HG03432 (cell line): Measurements from ENCODE around the gene PIP5KL1.
A peak's percentile ranks its signal among the peaks of the same experiment; 100 is the strongest.

ENCODE experiments used
- ATAC-seq: cut with Tn5 transposase; IDR thresholded peaks from one replicate; pipeline ENCODE4 v1.9.1; 2021; ENCODE audit warnings: mild to moderate bottlenecking, moderate library complexity; ENCODE audit not compliant: unreplicated experiment

PIP5KL1 gene

DNA sequence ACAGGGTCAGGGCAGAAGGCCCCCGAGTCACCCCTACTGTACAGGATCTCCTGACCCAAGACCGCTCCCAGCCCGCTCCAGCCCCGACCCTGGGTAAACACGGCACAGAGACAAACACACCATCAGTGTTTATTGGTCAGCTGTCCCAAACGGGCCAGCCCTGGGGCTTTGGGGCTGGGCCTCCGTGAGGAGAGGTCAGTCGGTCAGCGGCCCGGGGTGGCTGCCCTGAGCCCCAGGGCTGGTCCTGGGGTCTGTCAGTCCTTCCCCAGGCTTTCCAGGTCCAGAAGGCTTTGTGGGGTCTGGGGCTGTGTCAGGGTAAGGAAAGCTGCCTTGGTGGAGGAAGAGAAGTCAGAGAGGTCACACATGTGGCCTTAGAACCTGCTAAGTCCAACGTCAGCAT, 4.4 kb upstream of the PIP5KL1 start:
- no peak for ATAC-seq

DNA sequence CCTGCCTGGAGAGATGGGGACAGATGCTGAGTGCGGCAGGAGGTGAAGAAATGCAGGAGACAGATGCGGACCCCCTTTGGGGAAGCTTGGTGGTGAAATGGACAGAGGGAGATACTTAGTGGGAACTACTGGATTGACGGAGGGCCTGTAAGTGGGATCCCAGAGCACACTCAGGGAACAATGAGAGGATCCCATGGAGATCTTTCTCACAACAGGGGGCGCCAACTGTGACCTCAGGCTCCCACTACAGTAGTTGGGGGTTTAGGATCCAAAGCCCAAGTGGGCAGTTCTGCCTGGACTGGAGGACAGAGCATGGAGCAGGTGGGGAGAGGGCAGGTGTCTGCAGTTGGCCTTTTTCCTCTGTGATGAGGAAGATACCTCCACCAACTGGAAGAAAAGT, 3.7 kb upstream of the PIP5KL1 start:
- ATAC-seq, result no peak

DNA sequence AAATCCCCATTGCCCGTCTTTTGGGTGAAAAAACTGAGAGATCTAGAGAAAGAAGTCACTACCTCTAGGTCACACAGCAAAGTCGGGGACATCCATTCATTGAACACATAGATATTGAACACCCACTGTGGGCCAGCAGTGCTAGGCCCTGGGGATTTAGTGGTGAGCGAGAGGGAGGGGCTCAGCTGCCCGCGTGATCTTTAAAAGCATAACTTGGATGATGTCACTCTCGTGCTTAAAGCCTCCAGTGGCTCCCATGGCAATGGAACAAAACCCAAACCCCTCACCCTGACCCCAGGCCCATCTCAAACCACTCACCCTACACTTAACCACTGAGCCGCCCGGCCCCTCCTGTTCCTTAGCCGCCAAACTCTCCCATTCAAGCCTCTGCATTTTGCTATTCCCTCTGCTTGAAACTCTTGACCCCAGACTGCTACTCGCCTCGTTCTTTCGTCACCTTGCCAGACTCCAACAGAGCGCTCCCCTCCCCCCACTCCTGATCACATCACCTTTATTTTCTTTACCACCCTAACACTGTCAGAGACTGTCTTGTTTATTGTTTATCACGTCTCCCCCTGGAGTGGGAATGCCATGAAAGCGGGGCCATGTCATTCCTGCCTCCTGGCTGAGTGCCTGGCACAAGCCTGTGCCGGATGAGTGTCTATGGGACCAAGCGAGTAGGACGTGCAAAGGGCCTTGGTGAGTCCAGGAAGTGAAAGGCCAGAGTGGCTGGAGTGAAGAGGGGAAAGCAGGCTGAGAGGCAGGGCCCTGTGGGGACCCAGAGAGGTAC, 710 bp upstream of the PIP5KL1 start:
- ATAC-seq, result peak; percentile 47

DNA sequence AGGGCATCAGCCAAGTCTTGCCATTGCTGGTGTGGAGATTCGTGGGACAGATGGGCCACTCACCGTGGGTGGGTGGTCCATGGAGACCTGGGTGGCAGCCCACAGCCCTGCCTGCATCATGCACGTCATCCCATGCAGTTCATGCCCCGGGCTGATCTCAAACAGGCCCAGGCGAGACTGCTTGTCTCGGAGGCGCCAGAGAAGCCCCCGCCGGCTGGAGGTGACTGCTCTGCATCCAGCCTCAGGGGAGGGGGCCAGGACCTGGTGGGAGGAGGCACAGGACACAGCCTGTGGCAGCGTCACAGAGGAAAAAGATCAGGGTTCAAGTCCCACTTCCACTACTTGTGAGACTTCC, 975 bp downstream of the PIP5KL1 start:
- ATAC-seq, result no peak

DNA sequence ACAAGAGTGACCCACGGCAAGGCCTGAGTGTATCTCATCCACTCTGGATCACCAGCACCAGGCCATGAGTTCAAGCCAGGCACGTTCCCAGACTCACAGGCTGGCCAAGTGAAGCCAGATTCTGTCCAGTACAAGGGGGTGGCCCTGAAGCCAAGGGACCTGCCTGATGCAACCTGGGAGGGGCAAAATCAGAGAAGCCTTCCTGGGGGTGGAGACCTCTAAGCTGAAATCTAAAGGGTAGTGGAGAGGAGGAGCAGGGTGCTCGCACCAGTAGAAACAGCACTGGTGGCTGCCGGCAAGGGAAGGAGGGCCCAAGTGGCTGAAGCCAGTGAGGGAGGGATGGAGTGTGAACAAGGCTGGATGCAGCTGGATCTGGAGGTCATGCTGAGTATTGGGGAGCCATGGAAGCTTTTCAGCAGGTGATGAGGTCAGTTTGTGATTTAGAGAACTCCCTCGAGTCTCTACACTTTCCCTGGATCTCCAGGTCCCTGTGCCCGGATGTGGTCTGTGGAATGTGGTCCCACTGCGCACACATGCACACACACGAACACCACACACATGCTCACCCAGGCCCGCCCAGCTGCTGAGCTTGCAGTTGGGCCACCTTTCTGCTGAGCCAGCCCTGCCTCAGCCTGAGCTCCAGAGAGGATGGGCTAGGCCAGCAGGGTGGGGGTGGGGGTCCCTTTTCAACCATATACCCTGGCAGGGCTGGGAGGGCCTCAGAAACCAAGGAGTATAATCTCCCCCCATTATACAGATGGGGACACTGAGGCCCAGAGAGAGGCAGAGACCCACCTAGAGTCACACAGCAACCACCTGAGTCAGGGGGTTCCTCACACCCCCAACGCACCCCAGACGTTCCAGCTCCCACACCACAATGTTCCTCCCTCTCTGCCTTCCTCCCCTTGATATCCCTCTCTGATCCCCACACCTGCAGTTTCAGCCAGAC, 1.6 kb downstream of the PIP5KL1 start:
- no peak for ATAC-seq

DNA sequence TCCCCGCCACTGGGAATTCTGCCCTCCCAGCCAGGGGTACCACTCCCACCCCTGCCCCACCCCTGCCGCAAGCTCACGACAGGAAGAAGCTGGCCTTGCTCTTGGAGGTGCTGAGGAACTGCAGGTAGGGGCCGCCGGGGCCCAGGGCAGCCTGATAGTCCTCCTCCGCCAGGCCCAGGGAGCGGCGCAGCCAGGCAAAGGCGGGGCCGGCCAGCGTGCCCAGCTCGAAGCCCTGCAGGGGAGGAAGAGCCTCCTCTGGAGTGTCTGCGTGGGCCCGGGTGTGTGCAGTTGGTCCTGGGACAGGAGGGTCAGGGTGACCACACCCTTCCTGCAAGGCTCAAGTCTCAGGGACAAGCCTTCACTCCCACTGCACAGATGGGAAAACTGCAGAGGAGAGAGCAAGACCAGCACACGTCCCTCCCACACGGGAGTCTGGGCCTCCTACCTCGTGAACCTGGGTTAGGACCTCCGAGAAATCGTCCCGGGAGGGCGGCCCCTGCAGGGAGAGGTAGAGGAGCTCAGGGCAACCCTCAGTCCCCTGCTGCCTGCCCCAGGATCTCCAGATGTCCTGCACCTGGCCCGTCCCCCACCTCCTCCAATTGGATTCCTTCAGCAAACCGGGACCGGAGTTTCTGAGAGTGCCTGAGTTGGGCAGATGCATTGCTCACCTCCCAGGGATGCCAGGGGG, 2.4 kb downstream of the PIP5KL1 start:
- ATAC-seq, result no peak

DNA sequence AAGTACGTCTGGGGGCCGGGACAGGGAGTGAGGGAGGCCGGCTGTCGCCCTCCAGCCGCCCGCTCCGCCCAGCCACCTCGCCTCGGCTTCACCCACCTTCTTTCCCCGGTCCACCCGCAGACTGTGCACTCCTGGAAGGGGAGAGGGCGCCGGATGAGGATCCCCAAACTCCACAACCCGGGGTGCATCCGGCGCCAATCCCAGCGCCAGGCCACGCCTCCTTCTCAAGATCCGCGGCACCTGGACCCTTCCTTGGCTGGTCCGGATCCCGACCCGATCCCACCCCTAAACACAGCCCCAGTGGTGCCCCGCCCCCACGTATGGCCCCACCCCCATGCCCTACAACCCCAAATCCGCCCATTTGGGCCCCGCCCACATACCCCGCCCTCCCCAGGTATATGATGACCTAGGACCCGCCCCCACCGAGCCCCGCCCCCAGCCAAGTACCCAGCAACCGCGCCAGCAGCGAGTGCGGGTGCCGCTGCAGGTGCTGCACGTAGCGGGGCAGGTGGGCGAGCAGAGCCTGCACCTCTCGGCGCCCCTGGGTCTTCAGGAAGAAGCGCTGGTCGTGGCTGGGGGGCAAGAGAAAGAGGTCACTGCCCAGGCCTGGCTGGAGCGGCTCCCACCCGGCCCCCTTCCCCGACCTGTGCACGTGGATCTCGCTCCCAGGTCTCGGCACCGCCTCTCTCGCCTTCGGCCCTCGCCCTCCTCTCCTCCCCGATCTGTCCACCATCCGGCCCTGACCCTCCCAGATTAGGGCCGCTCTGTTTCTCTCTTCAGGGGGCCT, 3.2 kb downstream of the PIP5KL1 start:
- ATAC-seq, result no peak

DNA sequence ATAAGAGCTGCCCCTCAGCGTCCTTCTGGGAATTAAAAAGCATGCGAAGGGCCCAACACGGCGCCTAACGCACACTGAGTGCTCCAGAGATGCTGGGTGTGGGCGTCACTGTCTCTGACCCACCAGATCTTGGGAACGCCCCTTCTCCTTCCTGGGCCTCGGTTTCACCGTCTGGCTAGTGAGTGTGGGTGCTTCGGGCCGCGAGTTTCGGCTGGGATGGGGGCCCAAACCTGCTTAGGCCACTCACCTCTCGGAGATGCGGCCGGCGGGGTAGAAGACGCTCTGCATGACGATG, 3.7 kb downstream of the PIP5KL1 start:
- no peak for ATAC-seq

DNA sequence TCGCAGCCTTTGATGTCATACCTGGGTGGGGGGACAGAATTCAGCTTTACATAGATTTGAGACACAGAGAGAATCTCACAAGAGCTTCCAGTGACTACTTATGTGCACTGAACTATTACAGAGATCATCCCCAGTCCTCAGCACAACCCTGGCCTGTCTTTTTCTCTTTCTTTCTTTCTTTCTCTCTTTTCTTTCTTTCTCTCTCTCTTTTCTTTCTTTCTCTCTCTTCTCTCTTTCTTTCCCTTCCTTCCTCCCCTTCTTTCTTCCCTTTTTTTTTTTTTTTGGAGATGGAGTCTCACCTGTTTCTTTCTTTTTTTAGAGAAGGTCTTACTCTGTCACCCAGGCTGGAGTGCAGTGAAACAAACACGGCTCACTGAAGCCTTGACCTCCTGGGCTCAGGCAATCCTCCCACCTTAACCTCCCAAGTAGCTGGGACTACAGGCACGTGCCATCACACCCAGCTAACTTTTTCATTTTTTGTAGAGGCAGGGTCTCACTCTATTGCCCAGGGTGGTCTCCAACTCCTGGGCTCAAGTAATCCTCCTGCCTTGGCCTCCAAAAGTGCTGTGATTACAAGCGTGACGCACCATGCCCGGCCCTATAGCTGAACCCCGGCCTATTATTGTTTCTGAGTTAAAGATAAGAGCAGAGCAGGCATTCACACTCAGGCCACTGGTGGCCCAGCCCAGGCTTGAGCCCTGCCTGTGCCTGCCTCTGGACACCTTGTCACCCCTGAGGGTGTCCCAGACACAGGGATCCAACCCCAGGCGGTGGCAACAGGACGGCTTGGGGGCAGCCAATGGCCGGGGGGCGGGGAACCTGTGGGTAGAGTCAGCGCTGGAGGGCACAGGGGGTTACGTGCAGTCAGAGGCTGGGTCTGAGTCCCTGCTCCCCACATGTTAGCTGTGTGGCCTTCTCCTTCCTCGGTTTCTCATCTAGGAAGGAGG, 4.3 kb downstream of the PIP5KL1 start:
- ATAC-seq, result no peak

DNA sequence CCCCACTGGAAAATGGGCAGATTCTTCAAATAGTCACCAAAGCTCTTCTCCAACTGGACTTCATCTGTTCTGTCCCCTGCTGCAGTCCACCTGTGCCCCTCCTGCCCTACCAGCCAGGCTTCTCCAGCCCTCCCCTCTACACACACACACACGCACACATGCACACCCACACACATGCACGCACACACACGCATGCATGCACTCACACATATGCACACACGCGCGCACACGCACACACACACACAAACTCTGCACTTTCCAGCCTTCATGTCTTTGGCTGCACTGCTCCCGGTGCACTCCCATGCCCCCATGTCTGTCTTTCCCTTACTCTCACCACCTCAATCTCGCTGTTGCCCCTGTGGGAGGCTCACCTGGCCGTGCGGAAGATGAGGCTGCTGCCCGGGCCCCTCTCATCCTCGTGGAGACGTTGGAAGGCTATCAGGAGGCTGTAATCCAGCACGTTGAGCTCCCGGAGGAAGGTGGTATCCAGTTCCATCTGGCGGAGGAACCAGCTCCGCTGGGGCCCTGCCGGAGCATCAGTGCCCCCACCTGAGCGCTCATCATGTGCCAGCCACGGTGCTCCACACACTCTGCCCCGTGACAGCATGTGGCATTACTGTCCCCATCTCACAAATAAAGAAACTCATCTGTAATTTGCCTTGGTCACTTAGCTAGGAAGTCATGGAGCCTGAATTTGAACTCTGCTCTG, 5.7 kb downstream of the PIP5KL1 start:
- ATAC-seq, result no peak

DNA sequence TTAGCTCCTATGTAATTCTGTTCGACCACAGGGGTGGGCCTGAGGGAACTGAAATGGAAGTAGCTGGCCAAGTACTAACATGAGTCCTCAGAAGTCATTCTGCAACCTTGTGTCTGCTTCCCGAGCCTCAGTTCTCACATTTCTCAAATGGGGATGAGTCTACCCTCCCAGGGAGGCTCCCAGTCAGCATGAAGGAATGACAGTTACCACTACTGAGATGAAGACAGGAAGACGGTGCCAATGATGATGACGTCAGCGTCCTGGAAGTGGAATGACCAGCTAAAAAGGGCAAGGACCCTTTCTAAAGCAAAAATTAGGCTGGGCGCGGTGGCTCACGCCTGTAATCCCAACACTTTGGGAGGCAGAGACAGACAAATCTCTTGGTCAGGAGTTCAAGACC, 6.8 kb downstream of the PIP5KL1 start:
- ATAC-seq, result no peak

DNA sequence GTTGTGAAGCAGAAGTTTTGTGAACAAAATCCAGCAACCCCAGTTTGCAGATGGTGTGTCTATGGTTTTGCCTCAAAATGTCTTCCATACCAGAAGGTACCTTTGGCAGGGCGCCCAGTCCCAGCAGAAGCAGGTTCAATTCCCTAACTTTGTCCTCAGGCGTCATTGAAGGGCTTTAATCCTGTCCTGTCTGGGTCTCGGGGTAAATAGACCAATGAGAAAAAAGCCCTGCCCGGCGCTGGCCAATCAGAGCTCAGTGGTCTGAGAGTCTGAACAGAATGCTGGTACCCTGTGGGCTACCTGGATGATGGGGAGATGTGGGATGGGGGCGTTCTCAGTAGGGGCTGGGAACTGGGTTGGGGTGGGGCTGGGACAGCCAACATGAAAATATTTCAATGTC, 7.5 kb downstream of the PIP5KL1 start:
- no peak for ATAC-seq

DNA sequence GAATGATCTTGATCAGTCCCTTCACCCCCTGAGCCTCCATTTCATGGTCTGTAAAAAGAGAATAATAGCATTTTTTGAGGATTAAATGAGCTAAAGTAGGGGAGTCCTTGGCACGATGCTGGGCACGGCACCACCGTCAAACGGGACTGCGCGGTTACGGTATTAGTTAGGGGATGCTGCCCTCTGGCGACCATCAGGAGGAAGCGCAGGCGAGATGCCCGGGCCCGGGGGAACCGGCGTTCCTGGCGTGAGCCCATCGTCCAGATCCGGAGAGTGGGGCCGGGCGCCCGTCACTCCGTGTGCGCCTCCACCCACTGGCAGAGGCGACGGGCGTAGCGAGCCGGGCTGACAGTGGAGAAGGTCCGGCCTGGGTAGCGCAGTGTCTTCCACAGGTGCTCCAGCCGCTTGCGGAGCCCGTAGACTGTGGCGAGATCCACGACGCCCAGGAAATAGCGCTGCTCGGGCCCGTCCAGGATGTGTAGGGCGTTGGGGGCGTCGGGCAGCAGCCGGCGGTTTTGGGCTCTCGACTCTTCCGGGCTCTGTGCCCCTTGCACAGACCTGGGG, 8.9 kb downstream of the PIP5KL1 start:
- no peak for ATAC-seq

DNA sequence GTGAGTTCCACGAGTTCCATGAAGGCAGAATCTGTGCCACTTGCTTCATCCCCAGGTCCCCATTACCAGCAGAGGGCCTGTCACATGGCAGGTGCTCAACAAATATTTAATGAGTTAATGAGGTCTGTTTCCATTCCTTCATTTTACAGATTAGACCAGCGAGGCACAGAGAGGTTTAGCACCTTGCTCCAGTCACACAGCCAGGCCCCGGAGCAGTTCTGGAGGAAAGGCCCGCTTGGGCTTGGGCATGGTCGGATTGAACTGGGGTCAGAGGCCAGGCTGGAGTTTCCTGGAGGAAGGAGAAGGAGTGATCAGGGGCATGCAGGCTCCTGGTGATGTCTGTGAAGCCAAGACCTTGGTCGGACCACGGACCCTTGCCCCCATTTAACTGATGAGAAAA, 9.8 kb downstream of the PIP5KL1 start:
- no peak for ATAC-seq

DNA sequence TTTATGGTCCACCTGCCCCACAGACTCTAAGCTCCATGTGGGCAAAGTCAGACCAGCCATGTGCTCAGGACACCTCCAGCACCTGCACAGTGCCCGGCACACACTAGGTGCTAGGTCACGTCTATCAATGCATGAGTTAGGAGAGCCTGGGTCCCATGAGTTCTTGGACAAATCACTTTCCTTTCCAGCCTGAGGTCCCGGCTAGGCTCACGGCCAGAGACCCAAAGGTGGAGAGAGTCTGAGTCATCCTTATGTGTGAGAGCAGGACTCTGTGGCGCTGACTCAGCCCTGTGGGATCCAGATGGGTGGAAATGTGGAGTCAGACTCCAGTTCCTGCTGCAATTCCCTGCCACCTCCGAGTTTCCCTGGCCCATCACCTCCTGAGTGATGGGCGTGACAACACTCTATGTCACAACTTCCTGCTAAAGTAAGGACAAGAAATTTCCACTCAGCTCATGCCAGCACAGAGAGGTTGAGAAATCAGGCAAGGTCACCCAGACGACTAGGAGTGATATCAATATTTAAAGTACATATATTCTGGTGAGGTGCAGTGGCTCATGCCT, 11.2 kb downstream of the PIP5KL1 start:
- ATAC-seq, result no peak

DNA sequence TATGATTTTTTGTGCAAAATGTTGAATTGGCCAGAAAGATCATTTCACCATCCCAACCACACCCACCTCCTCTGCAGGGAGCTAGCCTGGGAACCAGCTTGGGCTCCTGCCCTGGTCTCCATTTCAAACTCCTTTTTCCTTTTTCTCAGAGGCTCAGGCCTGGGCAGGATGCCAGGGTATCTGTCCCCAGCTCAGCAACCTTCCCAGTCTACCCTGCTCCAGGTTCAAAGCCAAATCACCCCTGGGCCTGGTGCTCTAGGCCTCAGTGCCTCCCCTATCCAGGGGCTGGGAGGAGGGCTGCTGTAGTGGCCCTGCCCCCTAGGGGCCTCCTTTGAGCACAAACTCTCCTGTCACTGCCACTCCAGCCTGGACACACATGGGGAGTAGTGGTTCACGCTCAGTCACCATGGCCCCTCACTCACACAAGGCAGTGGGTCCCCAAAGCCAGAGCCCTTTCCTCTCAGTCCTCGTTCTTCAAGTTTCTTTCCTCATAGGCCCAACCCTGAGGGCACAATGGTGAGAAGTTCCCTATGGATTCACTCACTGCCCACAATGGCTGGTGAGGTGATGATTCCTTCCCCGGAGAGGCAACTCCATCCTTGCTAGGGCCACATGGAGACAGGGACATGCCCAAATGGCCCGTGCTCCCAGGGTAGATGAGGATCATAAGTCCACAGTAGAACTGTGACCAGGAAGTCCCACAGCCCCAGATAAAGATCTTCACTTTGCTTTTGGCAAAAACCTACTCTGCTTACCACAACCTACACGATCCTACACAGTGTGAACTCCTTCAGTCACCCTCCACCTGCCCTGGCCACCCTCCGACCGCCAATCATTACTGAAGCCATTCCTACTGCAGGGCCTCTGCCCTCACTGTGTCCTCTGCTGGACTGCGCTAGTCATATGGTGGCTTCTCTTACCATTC, 12.1 kb downstream of the PIP5KL1 start:
- no peak for ATAC-seq

DNA sequence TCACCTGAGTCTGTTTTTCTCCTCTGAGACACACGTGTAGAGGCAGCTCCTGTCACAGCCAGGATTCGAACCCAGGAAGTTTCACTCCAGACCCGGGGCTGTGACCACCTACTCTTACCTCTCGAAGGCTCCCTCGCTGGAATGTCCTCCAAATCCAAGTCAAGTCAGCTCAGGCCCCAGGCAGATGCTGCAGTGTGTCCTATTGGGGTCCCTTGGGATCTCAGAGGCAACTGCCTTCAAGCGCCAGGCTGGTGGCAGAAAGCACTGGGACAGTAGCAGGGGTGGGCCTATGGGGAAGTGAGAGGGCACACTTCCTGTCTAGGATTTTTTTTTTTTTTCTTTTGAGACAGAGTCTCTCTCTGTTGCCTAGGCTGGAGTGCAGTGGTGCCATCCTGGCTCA, 13.0 kb downstream of the PIP5KL1 start:
- no peak for ATAC-seq
